Brain pericyte (primary cell): ENCODE results near the gene LDB3.
A peak's percentile ranks its signal among the peaks of the same experiment; 100 is the strongest.

Experiments
- DNase-seq: peaks from one replicate; pipeline ENCODE4 v3.0.0-alpha.2; 2012; ENCODE audit warnings: low read depth, low spot score

Gene LDB3

DNA sequence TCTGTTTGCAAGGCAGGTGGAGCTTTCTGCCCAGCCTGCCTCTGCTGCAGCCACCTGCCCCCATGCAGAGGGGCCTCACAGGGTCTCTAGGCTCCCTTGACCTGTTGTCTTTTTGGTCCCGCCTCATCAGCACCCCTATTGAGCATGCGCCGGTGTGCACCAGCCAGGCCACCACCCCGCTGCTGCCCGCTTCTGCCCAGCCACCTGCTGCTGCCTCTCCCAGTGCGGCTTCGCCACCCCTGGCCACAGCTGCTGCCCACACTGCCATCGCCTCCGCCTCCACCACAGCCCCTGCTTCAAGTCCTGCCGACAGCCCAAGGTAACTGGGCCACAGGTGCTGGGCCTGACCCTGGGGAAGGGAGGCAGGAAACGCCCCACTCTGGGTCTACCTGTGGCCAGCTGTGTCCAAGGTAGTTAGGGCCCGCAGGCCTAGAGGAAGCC lies 38.1 kb downstream of the LDB3 start:
- no peak for DNase-seq

DNA sequence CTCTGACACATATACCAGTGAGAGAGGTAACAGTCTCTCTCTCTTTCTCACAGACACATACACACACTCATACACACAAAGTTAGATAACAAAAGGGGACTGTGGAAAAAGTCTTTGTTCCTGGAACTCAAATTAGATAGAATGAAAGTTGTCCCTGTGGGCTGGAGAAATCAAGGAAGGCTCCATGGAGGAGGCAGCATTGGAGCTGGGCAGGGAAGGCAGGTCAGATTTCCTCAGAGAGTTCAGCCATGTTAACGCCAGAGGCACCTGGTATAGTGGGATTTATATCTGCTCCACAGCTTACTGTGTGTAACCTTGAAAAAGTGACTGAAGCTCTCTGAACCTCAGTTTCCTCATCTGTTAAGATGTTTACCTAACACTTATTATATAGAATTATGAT lies 38.7 kb downstream of the LDB3 start:
- DNase-seq = no peak

GRCh38 chr10:86707505-86707904 lies 39.2 kb downstream of the LDB3 start:
- DNase-seq = no peak

- no peak for DNase-seq
Measured at GRCh38 chr10:86708068-86708782, 39.9 kb downstream of the LDB3 start.

- DNase-seq = no peak
Measured at GRCh38 chr10:86708783-86709380, 40.6 kb downstream of the LDB3 start.

DNA sequence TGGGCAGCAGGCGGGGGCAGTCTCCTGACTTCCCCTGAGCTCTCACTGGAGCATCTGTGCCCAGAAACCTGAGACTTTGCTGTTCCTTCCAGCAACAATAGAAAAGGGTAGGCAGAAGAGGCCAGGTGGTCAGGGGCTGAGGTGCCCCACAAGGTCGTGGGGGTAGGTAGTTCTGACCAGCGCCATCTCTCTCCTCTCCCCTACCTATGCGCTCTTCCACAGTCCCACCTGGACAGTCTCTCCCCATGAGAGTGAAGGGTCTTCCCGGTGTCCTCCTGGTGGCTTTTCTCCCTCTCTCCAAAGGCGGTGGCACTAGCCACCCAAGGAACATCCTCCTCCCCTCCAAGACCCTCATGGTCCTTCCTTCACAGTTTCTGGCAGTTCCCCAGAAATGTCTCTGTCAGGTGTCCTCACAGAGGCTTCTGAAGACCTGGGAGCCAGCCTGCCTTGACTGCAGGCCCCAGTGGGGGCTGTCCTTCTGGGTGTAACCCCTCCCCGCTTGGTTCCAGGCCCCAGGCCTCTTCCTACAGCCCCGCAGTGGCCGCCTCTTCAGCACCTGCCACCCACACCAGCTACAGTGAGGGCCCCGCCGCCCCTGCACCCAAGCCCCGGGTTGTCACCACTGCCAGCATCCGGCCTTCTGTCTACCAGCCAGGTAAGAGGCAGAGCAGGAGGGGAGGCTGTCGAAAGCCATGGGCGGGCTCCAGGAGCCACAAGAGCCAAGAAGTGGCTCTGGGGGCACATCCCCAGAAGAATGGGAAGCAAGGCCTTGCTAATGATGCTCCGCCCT lies 41.3 kb downstream of the LDB3 start:
- DNase-seq = no peak

- DNase-seq = peak; percentile 55
Measured at GRCh38 chr10:86710987-86711512, 42.7 kb downstream of the LDB3 start.

GRCh38 chr10:86711513-86712316 lies 43.4 kb downstream of the LDB3 start:
- DNase-seq = no peak

GRCh38 chr10:86712317-86712707 lies 44.0 kb downstream of the LDB3 start:
- DNase-seq = no peak

DNA sequence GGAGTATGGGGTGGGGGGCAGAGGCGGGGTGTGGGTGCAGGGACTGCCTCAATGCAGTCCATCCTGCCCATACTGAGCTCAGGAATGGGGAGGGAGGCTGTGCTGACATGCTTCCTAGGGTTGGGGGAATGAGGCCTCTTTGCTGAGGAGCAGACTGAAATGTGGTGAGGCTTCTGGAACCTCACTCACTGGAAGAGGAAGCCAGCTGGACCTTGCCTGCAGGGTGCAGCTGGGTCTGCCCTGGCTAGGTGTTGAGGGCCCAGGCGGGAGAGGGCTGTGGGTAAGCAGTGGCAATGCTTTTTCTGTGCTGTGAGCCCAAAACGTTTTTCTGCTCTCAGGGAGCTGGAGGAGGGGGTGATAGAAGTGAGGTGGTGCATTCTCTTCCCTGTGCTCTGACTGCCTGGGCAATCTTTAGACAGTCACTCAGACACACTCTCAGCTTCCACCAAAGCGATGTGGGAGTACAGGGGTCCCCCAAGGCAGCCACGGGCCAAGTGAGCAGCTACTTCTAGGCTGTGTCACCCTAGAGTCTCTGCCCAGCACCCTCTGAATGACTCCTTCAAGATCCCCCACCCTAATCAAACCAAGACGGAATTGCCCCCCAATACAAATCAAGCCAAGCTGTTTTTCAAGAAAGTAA lies 47.0 kb downstream of the LDB3 start:
- DNase-seq = no peak

- DNase-seq = no peak
Measured at GRCh38 chr10:86715836-86716235, 47.5 kb downstream of the LDB3 start.

DNA sequence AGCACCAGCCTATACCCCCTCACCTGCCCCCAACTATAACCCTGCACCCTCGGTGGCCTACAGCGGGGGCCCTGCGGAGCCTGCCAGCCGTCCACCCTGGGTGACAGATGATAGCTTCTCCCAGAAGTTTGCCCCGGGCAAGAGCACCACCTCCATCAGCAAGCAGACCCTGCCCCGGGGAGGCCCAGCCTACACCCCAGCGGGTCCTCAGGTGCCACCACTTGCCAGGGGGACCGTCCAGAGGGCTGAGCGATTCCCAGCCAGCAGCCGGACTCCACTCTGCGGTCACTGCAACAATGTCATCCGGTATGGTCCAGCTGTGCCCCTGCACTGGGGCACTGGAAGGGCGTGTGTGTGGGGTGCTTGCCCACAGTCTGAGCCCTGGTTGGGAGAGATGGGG lies 48.2 kb downstream of the LDB3 start:
- DNase-seq = no peak

DNA sequence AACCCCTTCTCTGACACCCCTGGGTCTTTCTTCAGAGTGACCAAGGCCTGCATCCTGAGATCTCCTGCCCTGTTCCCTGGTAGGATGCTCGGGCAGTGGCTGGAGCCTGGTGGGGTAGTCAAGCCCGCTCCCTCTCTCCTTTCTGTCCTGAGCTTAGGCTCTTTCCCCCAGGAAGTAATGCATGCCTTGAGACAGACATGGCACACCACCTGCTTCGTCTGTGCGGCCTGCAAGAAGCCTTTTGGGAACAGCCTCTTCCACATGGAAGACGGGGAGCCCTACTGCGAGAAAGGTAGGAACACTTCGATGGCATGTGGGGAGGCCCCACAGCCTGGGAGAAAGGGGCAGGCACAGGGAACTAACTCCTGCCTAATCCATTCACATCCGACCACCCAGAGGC lies 50.2 kb downstream of the LDB3 start:
- no peak for DNase-seq

DNA sequence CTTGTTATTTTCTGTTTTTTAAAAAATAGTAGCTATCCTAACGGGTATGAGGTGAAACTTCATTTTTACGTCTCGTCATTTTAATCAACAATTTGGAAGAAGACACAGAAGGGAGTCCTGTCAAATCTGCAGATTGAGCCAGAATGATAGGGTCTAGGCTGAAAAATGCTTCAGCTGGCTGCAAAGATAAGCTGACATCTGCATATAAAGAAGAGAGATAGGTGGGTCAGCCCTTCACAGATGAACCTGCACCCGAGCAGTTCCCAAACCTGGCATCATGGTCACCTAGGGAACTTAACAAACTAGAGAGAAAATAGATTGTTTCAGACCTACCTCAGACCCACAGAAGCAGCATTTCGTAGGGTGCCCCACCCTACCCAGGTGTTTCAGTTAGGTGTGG lies 52.9 kb downstream of the LDB3 start:
- DNase-seq = no peak

GRCh38 chr10:86723009-86723408 lies 54.7 kb downstream of the LDB3 start:
- no peak for DNase-seq

GRCh38 chr10:86724445-86724844 lies 56.1 kb downstream of the LDB3 start:
- no peak for DNase-seq

GRCh38 chr10:86725980-86726676 lies 57.8 kb downstream of the LDB3 start:
- no peak for DNase-seq

- no peak for DNase-seq
Measured at GRCh38 chr10:86726677-86726999, 58.3 kb downstream of the LDB3 start.

GRCh38 chr10:86727470-86727869 lies 59.2 kb downstream of the LDB3 start:
- no peak for DNase-seq

DNA sequence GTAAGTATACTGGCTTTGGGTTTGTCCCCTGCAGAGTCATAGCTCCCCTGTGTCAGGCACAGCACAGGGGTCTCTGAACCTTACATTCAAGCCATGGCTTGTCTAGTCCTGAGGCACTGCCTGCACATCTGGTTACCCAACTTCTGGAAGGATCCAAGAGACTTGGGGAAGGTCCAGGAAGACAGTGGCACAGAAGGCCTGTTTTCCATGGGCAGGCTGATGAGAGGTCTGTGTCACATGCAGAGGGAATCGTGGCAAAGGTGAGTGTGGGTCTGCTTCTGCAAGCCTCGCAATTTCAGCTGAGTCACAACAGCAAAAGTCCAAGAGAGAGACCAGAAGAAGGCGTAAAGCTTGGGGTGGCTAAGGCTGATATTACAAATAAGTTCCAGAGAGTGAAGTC lies 59.7 kb downstream of the LDB3 start:
- no peak for DNase-seq

GRCh38 chr10:86729677-86730076 lies 61.4 kb downstream of the LDB3 start:
- DNase-seq = no peak
